Body of pancreas (tissue), 4 donors: ENCODE measurements around the gene PDCD10. TPM values are rescaled to one million over a fixed set of nuclear protein-coding genes. Genes with fewer than 3 reads are reported as not detected.
A peak's percentile ranks its signal among the peaks of the same experiment; 100 is the strongest.

Source experiments
- ATAC-seq: fragments of 150-250 bp; one replicate; pipeline ENCODE4 v1.9.1; 2016
- DNase-seq, 4 donors: peaks; one replicate each; pipeline ENCODE4 v3.0.0-alpha.2; 2019
- H3K27ac ChIP-seq, 4 donors: fragments of 200-600 bp; sonication (generic); 1 replicate in 3 of 4; 2 replicates in 1 of 4; pipeline versions ENCODE4 v1.5.1 to v1.6.1; 2016 to 2019; ENCODE audit warnings: mild to moderate bottlenecking in 1 of 4, mixed read lengths in 1 of 4, moderate library complexity in 1 of 4
- H3K27me3 ChIP-seq, 2 donors: fragments of 200-600 bp; sonication (generic); one replicate each; pipeline ENCODE4 v1.6.0; 2016; ENCODE audit warnings: mild to moderate bottlenecking in 1 of 2
- H3K36me3 ChIP-seq, 2 donors: fragments of 200-600 bp; sonication (generic); replicated peaks in 1 of 2; 2 replicates each; pipeline ENCODE4 v1.5.1; 2016; ENCODE audit warnings: low read depth in 2 of 2; ENCODE audit not compliant: insufficient read depth in 1 of 2
- H3K4me1 ChIP-seq: fragments of 200-600 bp; sonication (generic); one replicate; pipeline ENCODE4 v1.6.0; 2016
- H3K4me3 ChIP-seq, 2 donors: fragments of 200-600 bp; sonication (generic); 1 replicate in 1 of 2; 2 replicates in 1 of 2; pipeline ENCODE4 v1.5.1; 2016 to 2019
- H3K9me3 ChIP-seq, 3 donors: fragments of 200-600 bp; sonication (generic); 1 replicate in 2 of 3; 2 replicates in 1 of 3; pipeline ENCODE4 v1.5.1; 2016
- POLR2A ChIP-seq, 3 donors: fragments of 450-650 bp; IDR thresholded peaks; one replicate each; pipeline ENCODE4 v1.6.1; 2016; ENCODE audit warnings: antibody characterized with exemption in 3 of 3, mild to moderate bottlenecking in 2 of 3
- WGBS, 2 donors: methylation state at CpG; one replicate each; pipeline ENCODE4 v1.1.5; 2017; 5-methylcytosine and 5-hydroxymethylcytosine counted together
- intact Hi-C: fragments of 100-400 bp; cut with DNase I; formaldehyde crosslinking; loops from one replicate; pipeline ENCODE4 v1.15.1; 2023
- total RNA-seq, 2 donors: library from RNA; depleted of rRNA; stranded (reverse); fragments of >200 nt; gene quantifications; one replicate each; pipeline ENCODE4 v1.1.0, GENCODE V29; 2016
- TF ChIP-seq, protein P1 (sequence below), 7 experiments: fragments of 450-650 bp in 4 of 7; fragments of 200-600 bp in 3 of 7; sonication (generic) in 3 of 7; IDR thresholded peaks; one replicate each; pipeline ENCODE4 v1.5.1; 2016 to 2019; ENCODE audit warnings: antibody characterized with exemption in 7 of 7

The PDCD10 gene
- total RNA-seq, 2 donors from 2014 or later: 24.4 to 36.1 TPM

DNA sequence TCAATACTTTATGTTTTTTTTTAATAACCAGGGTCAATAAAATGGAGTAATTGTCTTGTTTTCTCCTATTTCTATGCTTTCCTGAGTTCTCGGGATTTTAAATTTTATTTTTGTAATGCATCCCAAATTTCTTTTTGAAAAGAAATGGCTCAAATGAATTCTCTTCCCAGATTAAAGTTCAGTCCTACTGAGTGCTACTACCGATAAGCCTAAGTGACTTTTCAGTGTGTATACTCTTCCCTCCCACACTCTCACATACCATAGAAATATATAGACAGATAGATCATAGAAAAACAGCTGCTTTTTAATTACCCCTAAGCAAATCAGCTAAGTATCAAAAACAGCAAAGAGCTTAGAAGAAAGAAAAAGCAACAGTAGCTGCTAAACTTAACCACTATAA, 2.3 kb upstream of the PDCD10 start:
- Histone ChIP-seq H3K27me3 (no peaks in the 10 kb centered on the region), H3K27ac (no peak overlapping the region), H3K4me3 (peak overlapping the region in 1 of 2 donors; percentile 81), H3K36me3 (no peaks in the 10 kb centered on the region), H3K9me3 (no peaks in the 10 kb centered on the region), H3K4me1 (peaks cover 18% of the 10 kb centered on the region)
- intact Hi-C loops: no loop called here
- ATAC-seq (no peak), DNase-seq (no peak)
- no peak for TF ChIP-seq POLR2A (IDR thresholded peaks at IDR 0.05)
- TF ChIP-seq, protein P1, sequence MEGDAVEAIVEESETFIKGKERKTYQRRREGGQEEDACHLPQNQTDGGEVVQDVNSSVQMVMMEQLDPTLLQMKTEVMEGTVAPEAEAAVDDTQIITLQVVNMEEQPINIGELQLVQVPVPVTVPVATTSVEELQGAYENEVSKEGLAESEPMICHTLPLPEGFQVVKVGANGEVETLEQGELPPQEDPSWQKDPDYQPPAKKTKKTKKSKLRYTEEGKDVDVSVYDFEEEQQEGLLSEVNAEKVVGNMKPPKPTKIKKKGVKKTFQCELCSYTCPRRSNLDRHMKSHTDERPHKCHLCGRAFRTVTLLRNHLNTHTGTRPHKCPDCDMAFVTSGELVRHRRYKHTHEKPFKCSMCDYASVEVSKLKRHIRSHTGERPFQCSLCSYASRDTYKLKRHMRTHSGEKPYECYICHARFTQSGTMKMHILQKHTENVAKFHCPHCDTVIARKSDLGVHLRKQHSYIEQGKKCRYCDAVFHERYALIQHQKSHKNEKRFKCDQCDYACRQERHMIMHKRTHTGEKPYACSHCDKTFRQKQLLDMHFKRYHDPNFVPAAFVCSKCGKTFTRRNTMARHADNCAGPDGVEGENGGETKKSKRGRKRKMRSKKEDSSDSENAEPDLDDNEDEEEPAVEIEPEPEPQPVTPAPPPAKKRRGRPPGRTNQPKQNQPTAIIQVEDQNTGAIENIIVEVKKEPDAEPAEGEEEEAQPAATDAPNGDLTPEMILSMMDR (IDR thresholded peaks at IDR 0.05): no peak
- 37 to 43% methylated on average over 2 of the region's 2 CpGs for WGBS, 2 donors

DNA sequence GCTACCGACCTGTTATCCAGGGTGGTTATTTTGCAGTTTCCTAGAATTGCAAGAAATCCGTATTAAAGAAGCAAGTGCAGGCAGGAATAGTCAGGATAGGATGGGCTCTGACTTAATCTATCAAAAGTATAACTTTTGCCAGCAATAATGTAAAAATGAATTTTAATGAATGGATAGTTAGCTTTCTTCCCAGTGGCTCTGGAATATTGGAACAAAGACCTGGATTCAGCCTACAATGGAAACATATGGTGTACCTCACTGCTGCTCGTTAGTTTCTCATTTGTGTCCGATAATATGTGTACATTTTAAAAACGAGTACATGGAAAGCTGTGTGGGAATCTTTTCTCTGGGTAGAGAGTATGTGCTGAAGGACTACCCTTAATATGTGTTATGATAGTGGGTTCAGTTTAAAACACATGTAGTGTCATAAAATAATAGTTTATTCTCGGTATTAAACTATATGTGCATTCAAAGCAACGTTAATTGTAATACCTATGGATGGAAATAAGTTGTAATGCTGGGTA, 1.6 kb upstream of the PDCD10 start:
- ATAC-seq: no peak
- Histone ChIP-seq H3K27me3 (no peaks in the 10 kb centered on the region), H3K27ac (peak overlapping the region; percentile 93 to 97 (median 96)), H3K4me3 (peak overlapping the region; percentile 81 to 96), H3K9me3 (no peaks in the 10 kb centered on the region), H3K36me3 (no peaks in the 10 kb centered on the region), H3K4me1 (peaks cover 18% of the 10 kb centered on the region)
- intact Hi-C loops: no loop called here
- TF ChIP-seq, protein P1 (IDR thresholded peaks at IDR 0.05): no peak
- TF ChIP-seq POLR2A (IDR thresholded peaks at IDR 0.05): no peak
- DNase-seq: no peak
- WGBS, 2 donors: 7 to 11% methylated on average over 7 of the region's 7 CpGs

DNA sequence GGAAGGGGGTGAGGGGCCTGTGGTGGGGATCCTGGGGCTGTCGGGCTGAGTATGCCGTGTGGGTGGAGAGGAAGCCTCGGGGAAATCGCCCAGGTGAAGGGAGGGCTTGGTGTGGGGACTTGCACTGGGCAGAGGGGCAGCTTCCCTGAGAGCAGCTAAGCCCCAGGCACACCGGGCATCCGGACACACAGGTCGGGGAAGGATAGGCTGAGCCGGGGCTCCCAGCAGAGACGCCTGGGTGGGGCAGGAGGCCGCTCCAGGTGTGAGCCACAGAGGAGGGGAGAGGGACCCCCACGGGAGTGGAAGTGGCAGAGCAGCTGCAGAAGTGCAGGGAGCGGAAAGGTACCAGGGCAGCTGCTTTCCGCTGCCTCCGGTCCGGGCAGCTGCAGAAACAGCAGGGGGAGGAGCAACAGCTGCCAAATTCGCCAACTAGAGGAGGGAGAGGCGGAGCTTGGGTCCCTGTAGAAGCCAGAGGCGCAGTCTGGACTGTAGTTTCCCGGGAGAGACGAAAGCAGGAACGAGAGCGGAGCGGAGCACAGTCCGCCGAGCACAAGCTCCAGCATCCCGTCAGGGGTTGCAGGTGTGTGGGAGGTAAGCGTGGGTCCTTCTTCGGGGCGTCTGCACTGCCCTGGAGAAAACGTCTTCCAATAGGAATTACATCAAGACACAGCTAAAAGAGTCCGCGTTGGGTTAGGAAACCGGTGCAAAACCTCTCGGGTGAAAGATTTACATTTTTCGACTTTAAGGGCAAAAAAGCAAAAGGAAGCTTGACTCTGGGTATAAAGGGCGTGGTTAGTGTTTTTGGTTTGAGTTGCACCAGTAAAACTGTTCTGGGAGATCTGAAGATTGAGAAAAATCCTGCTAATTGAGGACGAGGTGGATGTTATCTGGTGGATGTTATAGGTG, 794 bp upstream of the PDCD10 start, which contains the start of gene SERPINI1:
Gene SERPINI1, plus strand, starts transcription at position 489 of the 906 bp plus-strand sequence. CDS start 53,408 bp downstream, outside the sequence.
- TF ChIP-seq, protein P1 (IDR thresholded peaks at IDR 0.05): peak in 2 of 7 experiments; percentile 9 to 18
- peak; percentile 92 to 97 (median 97) for TF ChIP-seq POLR2A (IDR thresholded peaks at IDR 0.05)
- H3K36me3 ChIP-seq: no peaks in the 10 kb centered on the region
- no peaks in the 10 kb centered on the region for H3K27me3 ChIP-seq
- peak within 1 kb of the TSS; percentile 81 to 96 for H3K4me3 ChIP-seq
- intact Hi-C loops: no loop called here
- H3K27ac ChIP-seq: peak within 1 kb of the TSS; percentile 93 to 97 (median 96)
- peaks cover 18% of the 10 kb centered on the region for H3K4me1 ChIP-seq
- no peaks in the 10 kb centered on the region for H3K9me3 ChIP-seq
- ATAC-seq: peak; percentile 84
- peak; percentile 93 to 97 (median 96) for DNase-seq
- 0 to 1% methylated on average over 28 to 37 of the region's 37 CpGs for WGBS, 2 donors

DNA sequence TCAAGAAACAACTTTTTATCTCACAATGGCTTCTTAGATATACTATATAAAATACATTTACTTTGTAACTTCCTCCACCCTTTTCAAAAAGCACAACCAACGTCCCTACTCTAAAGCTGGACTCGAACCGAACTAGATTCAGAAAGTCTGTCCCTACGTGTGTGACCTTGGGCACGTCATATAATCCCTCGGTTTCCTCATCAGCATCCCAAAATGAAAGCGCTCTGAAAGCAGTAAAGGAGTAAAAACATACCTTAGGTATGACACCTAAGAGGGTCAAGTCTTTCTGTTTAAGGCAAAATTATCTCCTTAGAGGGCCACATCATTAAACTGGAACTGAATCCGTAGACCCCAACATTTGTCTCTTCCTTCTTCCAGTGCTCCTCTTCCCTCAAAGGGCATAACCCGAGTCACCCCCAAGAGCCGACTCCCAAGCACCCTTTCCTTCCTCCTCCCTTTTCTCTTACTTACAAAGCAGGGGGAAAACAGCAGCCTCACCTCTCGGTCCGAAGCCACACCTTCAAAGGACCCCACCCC, 663 bp downstream of the PDCD10 start:
- H3K4me3 ChIP-seq: peak overlapping the region; percentile 75 to 96
- intact Hi-C loops: no loop called here

More for the DNA sequence above, 663 bp downstream of the PDCD10 start:
- peaks cover 23% of the 10 kb centered on the region for H3K4me1 ChIP-seq
- no peaks in the 10 kb centered on the region for H3K36me3 ChIP-seq
- 1% methylated on average over 12 of the region's 12 CpGs for WGBS, 2 donors
- ATAC-seq (no peak), DNase-seq (no peak)
- peak overlapping the region; percentile 90 to 97 (median 94) for H3K27ac ChIP-seq
- H3K27me3 ChIP-seq: no peaks in the 10 kb centered on the region
- no peaks in the 10 kb centered on the region for H3K9me3 ChIP-seq
- TF ChIP-seq, protein P1 (IDR thresholded peaks at IDR 0.05): no peak
- no peak for TF ChIP-seq POLR2A (IDR thresholded peaks at IDR 0.05)
